ENCODE measurements around the gene PRRT3. TPM values are rescaled to one million over a fixed set of nuclear protein-coding genes. Genes with fewer than 3 reads are reported as not detected.

Gene PRRT3
- polyA plus RNA-seq, 2 donors = 1.0 to 2.0 TPM

GRCh38 chr3:9914011-9914410, 38.2 kb downstream of the PRRT3 start:
- no peaks in the 10 kb centered on the region for H3K9me3 ChIP-seq (ENCODE audit: control insufficient read depth in 2 of 2, insufficient read depth in 1 of 2, low read depth in 1 of 2, low read length in 1 of 2)
- no peaks in the 10 kb centered on the region for H3K27me3 ChIP-seq (ENCODE audit: control insufficient read depth in 1 of 2, insufficient read depth in 2 of 2, low read length in 2 of 2)
- H3K4me1 ChIP-seq (ENCODE audit: control insufficient read depth in 2 of 2, insufficient read depth in 2 of 2, low read length in 1 of 2) = peaks cover 4 to 26% of the 10 kb centered on the region in 2 donors
- no peak overlapping the region for H3K4me3 ChIP-seq (ENCODE audit: low read depth in 1 of 2, low read length in 2 of 2)
- peak overlapping the region in 1 of 2 donors; percentile 78 for H3K27ac ChIP-seq (ENCODE audit: low read depth in 2 of 2, low read length in 1 of 2)
- 45 to 47% methylated on average over 1 of the region's 1 CpG for WGBS, 2 donors
- peaks cover 0 to 11% of the 10 kb centered on the region in 2 donors for H3K36me3 ChIP-seq (ENCODE audit: control insufficient read depth in 2 of 2, insufficient read depth in 2 of 2, low read length in 1 of 2)

GRCh38 chr3:9913601-9914000, 38.6 kb downstream of the PRRT3 start:
- H3K27ac ChIP-seq (ENCODE audit: low read depth in 2 of 2, low read length in 1 of 2) = peak overlapping the region in 1 of 2 donors; percentile 78

GRCh38 chr3:9912294-9912935, 39.8 kb downstream of the PRRT3 start:
- 72 to 75% methylated on average over 7 of the region's 7 CpGs for WGBS, 2 donors

More at GRCh38 chr3:9913601-9914000, 38.6 kb downstream of the PRRT3 start:
- H3K9me3 ChIP-seq (ENCODE audit: control insufficient read depth in 2 of 2, insufficient read depth in 1 of 2, low read depth in 1 of 2, low read length in 1 of 2) = no peaks in the 10 kb centered on the region
- 55 to 59% methylated on average over 5 of the region's 5 CpGs for WGBS, 2 donors
- peaks cover 4 to 26% of the 10 kb centered on the region in 2 donors for H3K4me1 ChIP-seq (ENCODE audit: control insufficient read depth in 2 of 2, insufficient read depth in 2 of 2, low read length in 1 of 2)
- H3K4me3 ChIP-seq (ENCODE audit: low read depth in 1 of 2, low read length in 2 of 2) = no peak overlapping the region
- H3K27me3 ChIP-seq (ENCODE audit: control insufficient read depth in 1 of 2, insufficient read depth in 2 of 2, low read length in 2 of 2) = no peaks in the 10 kb centered on the region
- H3K36me3 ChIP-seq (ENCODE audit: control insufficient read depth in 2 of 2, insufficient read depth in 2 of 2, low read length in 1 of 2) = peaks cover 0 to 12% of the 10 kb centered on the region in 2 donors

GRCh38 chr3:9911863-9912262, 40.3 kb downstream of the PRRT3 start:
- 81 to 85% methylated on average over 8 of the region's 8 CpGs for WGBS, 2 donors
- H3K4me1 ChIP-seq (ENCODE audit: control insufficient read depth in 2 of 2, insufficient read depth in 2 of 2, low read length in 1 of 2) = peaks cover 0 to 18% of the 10 kb centered on the region in 2 donors
- no peaks in the 10 kb centered on the region for H3K27me3 ChIP-seq (ENCODE audit: control insufficient read depth in 1 of 2, insufficient read depth in 2 of 2, low read length in 2 of 2)
- peaks cover 0 to 18% of the 10 kb centered on the region in 2 donors for H3K36me3 ChIP-seq (ENCODE audit: control insufficient read depth in 2 of 2, insufficient read depth in 2 of 2, low read length in 1 of 2)
- H3K27ac ChIP-seq (ENCODE audit: low read depth in 2 of 2, low read length in 1 of 2) = no peak overlapping the region
- no peak overlapping the region for H3K4me3 ChIP-seq (ENCODE audit: low read depth in 1 of 2, low read length in 2 of 2)
- H3K9me3 ChIP-seq (ENCODE audit: control insufficient read depth in 2 of 2, insufficient read depth in 1 of 2, low read depth in 1 of 2, low read length in 1 of 2) = no peaks in the 10 kb centered on the region

More at GRCh38 chr3:9912294-9912935, 39.8 kb downstream of the PRRT3 start:
- peaks cover 0 to 16% of the 10 kb centered on the region in 2 donors for H3K36me3 ChIP-seq (ENCODE audit: control insufficient read depth in 2 of 2, insufficient read depth in 2 of 2, low read length in 1 of 2)
- no peaks in the 10 kb centered on the region for H3K27me3 ChIP-seq (ENCODE audit: control insufficient read depth in 1 of 2, insufficient read depth in 2 of 2, low read length in 2 of 2)
- H3K27ac ChIP-seq (ENCODE audit: low read depth in 2 of 2, low read length in 1 of 2) = no peak overlapping the region
- no peak overlapping the region for H3K4me3 ChIP-seq (ENCODE audit: low read depth in 1 of 2, low read length in 2 of 2)
- H3K9me3 ChIP-seq (ENCODE audit: control insufficient read depth in 2 of 2, insufficient read depth in 1 of 2, low read depth in 1 of 2, low read length in 1 of 2) = no peaks in the 10 kb centered on the region
- peaks cover 0 to 18% of the 10 kb centered on the region in 2 donors for H3K4me1 ChIP-seq (ENCODE audit: control insufficient read depth in 2 of 2, insufficient read depth in 2 of 2, low read length in 1 of 2)

- Histone ChIP-seq H3K27ac (ENCODE audit: low read depth in 2 of 2, low read length in 1 of 2) (no peak overlapping the region), H3K36me3 (ENCODE audit: control insufficient read depth in 2 of 2, insufficient read depth in 2 of 2, low read length in 1 of 2) (peaks cover 0 to 22% of the 10 kb centered on the region in 2 donors), H3K9me3 (ENCODE audit: control insufficient read depth in 2 of 2, insufficient read depth in 1 of 2, low read depth in 1 of 2, low read length in 1 of 2) (no peaks in the 10 kb centered on the region), H3K4me1 (ENCODE audit: control insufficient read depth in 2 of 2, insufficient read depth in 2 of 2, low read length in 1 of 2) (peaks cover 0 to 3% of the 10 kb centered on the region in 2 donors), H3K4me3 (ENCODE audit: low read depth in 1 of 2, low read length in 2 of 2) (no peak overlapping the region), H3K27me3 (ENCODE audit: control insufficient read depth in 1 of 2, insufficient read depth in 2 of 2, low read length in 2 of 2) (no peaks in the 10 kb centered on the region)
- 70 to 72% methylated on average over 7 of the region's 7 CpGs for WGBS, 2 donors
Measured at GRCh38 chr3:9909221-9910013, 42.8 kb downstream of the PRRT3 start.

GRCh38 chr3:9908286-9908685, 43.9 kb downstream of the PRRT3 start:
- Histone ChIP-seq H3K4me1 (ENCODE audit: control insufficient read depth in 2 of 2, insufficient read depth in 2 of 2, low read length in 1 of 2) (no peaks in the 10 kb centered on the region), H3K36me3 (ENCODE audit: control insufficient read depth in 2 of 2, insufficient read depth in 2 of 2, low read length in 1 of 2) (peaks cover 0 to 22% of the 10 kb centered on the region in 2 donors), H3K4me3 (ENCODE audit: low read depth in 1 of 2, low read length in 2 of 2) (no peak overlapping the region), H3K9me3 (ENCODE audit: control insufficient read depth in 2 of 2, insufficient read depth in 1 of 2, low read depth in 1 of 2, low read length in 1 of 2) (no peaks in the 10 kb centered on the region), H3K27me3 (ENCODE audit: control insufficient read depth in 1 of 2, insufficient read depth in 2 of 2, low read length in 2 of 2) (no peaks in the 10 kb centered on the region), H3K27ac (ENCODE audit: low read depth in 2 of 2, low read length in 1 of 2) (no peak overlapping the region)
- 85 to 93% methylated on average over 3 of the region's 3 CpGs for WGBS, 2 donors

GRCh38 chr3:9906480-9906879, 45.7 kb downstream of the PRRT3 start:
- 92 to 95% methylated on average over 5 of the region's 5 CpGs for WGBS, 2 donors
- H3K4me3 ChIP-seq (ENCODE audit: low read depth in 1 of 2, low read length in 2 of 2) = no peak overlapping the region
- H3K9me3 ChIP-seq (ENCODE audit: control insufficient read depth in 2 of 2, insufficient read depth in 1 of 2, low read depth in 1 of 2, low read length in 1 of 2) = no peaks in the 10 kb centered on the region
- H3K27me3 ChIP-seq (ENCODE audit: control insufficient read depth in 1 of 2, insufficient read depth in 2 of 2, low read length in 2 of 2) = no peaks in the 10 kb centered on the region
- peaks cover 0 to 22% of the 10 kb centered on the region in 2 donors for H3K36me3 ChIP-seq (ENCODE audit: control insufficient read depth in 2 of 2, insufficient read depth in 2 of 2, low read length in 1 of 2)
- H3K4me1 ChIP-seq (ENCODE audit: control insufficient read depth in 2 of 2, insufficient read depth in 2 of 2, low read length in 1 of 2) = peaks cover 0 to 5% of the 10 kb centered on the region in 2 donors
- H3K27ac ChIP-seq (ENCODE audit: low read depth in 2 of 2, low read length in 1 of 2) = no peak overlapping the region

- Histone ChIP-seq H3K27me3 (ENCODE audit: control insufficient read depth in 1 of 2, insufficient read depth in 2 of 2, low read length in 2 of 2) (no peaks in the 10 kb centered on the region), H3K27ac (ENCODE audit: low read depth in 2 of 2, low read length in 1 of 2) (no peak overlapping the region), H3K36me3 (ENCODE audit: control insufficient read depth in 2 of 2, insufficient read depth in 2 of 2, low read length in 1 of 2) (peaks cover 0 to 10% of the 10 kb centered on the region in 2 donors), H3K4me3 (ENCODE audit: low read depth in 1 of 2, low read length in 2 of 2) (peak overlapping the region in 1 of 2 donors; percentile 34), H3K4me1 (ENCODE audit: control insufficient read depth in 2 of 2, insufficient read depth in 2 of 2, low read length in 1 of 2) (peaks cover 0 to 5% of the 10 kb centered on the region in 2 donors), H3K9me3 (ENCODE audit: control insufficient read depth in 2 of 2, insufficient read depth in 1 of 2, low read depth in 1 of 2, low read length in 1 of 2) (no peaks in the 10 kb centered on the region)
- WGBS, 2 donors = 64 to 69% methylated on average over 4 of the region's 4 CpGs
Measured at GRCh38 chr3:9903904-9904303, 48.3 kb downstream of the PRRT3 start.

GRCh38 chr3:9903238-9903624, 49.0 kb downstream of the PRRT3 start:
- Histone ChIP-seq H3K27ac (ENCODE audit: low read depth in 2 of 2, low read length in 1 of 2) (peak overlapping the region; percentile 43 to 60), H3K4me3 (ENCODE audit: low read depth in 1 of 2, low read length in 2 of 2) (peak overlapping the region; percentile 51 to 67), H3K9me3 (ENCODE audit: control insufficient read depth in 2 of 2, insufficient read depth in 1 of 2, low read depth in 1 of 2, low read length in 1 of 2) (no peaks in the 10 kb centered on the region), H3K36me3 (ENCODE audit: control insufficient read depth in 2 of 2, insufficient read depth in 2 of 2, low read length in 1 of 2) (peaks cover 0 to 9% of the 10 kb centered on the region in 2 donors), H3K27me3 (ENCODE audit: control insufficient read depth in 1 of 2, insufficient read depth in 2 of 2, low read length in 2 of 2) (no peaks in the 10 kb centered on the region), H3K4me1 (ENCODE audit: control insufficient read depth in 2 of 2, insufficient read depth in 2 of 2, low read length in 1 of 2) (peaks cover 0 to 11% of the 10 kb centered on the region in 2 donors)
- 21 to 22% methylated on average over 4 of the region's 4 CpGs for WGBS, 2 donors

All from esophagus (tissue), 2 donors.